DMS114 treated with DMSO at 0.1 percent for 48 hours (cell line): ENCODE data around the gene STAC.

ENCODE experiments used
- DNase-seq: peaks from one replicate; lab custom pipeline; 2025; ENCODE audit not compliant: unreplicated experiment; lab: John Stamatoyannopoulos, UW

Gene STAC, protein sequence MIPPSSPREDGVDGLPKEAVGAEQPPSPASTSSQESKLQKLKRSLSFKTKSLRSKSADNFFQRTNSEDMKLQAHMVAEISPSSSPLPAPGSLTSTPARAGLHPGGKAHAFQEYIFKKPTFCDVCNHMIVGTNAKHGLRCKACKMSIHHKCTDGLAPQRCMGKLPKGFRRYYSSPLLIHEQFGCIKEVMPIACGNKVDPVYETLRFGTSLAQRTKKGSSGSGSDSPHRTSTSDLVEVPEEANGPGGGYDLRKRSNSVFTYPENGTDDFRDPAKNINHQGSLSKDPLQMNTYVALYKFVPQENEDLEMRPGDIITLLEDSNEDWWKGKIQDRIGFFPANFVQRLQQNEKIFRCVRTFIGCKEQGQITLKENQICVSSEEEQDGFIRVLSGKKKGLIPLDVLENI

DNA sequence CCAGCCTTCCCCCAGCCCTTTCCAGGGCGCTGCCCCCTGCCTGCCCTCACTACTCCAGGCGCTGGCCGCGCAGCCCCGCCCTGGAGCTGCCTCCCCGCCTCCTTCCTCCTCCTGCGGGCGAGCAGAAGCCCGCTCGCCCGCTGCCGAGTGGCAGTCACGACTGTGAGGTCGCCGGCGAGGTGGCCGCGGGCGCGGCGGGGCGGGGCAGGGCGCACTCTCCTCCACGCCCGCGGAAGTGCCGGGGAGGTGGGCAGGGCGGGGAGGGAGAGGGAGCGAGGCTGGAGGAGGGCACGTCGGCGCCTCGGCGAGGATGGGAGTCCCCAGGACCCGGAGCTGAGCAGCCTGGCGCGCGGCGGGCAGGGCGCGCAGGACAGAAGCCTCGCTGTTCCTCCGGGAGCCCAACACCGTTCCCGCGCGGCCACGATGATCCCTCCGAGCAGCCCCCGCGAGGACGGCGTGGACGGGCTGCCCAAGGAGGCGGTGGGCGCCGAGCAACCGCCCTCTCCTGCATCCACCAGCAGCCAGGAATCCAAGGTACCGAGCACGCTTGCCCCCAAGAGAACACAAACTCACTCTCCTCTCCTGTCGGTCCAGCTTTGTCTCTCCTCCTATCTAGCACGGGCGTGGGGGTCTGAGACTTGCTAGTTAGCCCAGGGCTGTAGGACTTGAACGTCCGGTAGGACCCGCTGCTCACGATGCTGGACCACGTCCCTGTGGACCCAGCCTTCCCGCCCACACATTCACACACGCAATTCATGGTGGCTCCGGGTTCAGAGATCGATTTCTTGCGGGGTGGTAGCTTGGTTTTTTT lies at the start of gene STAC:
STAC (plus strand) TSS at position 284 of the 811 bp plus-strand sequence; CDS start at position 424, 140 bp downstream.
- no peak for DNase-seq

GRCh38 chr3:36332139-36332538 lies 48.2 kb upstream of the STAC start:
- DNase-seq = no peak

GRCh38 chr3:36362216-36362615 lies 18.1 kb upstream of the STAC start:
- no peak for DNase-seq

GRCh38 chr3:36362973-36363372 lies 17.3 kb upstream of the STAC start:
- no peak for DNase-seq

DNA sequence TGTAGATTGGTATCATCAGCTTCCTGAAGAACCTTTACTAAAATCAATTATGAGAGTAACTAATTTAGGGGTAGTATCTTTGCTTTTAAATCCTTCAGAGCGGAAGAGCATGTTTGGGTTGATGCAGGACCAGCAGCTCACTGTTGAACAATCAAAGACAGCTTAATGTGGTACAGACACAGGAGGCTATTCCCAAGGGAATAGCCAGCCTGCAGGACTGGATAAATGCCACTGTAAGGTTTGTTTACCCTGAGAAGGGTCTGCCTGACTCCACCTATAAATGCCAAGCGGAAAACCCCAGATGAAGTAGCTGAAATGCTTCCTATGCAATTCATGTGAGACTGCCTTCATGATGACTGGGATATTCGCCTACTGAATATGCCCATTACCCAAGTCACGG lies 16.0 kb upstream of the STAC start:
- no peak for DNase-seq

GRCh38 chr3:36365829-36366228 lies 14.5 kb upstream of the STAC start:
- no peak for DNase-seq

- DNase-seq = no peak
Observed at GRCh38 chr3:36366308-36366707, 14.0 kb upstream of the STAC start.

DNA sequence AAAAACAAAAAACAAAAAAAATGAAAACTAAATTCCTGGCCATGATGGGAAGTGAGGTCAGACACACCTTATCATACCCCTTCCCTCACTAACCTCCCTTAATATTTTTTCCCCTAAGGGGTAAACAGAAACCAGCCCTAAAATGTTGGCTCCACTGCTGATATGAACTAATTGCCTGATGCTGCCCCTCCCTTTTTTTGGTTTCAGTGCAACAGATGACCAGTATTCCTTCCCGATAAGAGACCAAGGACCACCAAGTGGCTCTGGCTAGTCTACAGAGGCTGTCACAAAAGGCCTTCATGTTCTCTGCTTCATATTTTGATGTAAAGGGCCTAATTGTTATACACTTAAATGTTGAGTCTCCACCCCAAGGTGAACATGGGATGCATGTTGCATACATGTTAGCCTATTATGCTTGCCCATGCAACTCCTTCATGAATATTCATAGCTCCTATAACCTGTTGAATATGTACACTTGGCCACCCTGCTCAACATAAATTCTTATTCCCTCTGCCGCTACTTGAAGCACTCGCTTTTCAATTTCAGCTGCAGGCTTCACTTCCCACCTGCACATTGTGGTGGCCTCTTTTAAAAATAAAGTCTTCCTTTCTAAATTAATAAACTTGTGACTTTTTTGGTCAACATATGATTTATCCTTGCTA lies 12.3 kb upstream of the STAC start:
- DNase-seq = no peak

DNA sequence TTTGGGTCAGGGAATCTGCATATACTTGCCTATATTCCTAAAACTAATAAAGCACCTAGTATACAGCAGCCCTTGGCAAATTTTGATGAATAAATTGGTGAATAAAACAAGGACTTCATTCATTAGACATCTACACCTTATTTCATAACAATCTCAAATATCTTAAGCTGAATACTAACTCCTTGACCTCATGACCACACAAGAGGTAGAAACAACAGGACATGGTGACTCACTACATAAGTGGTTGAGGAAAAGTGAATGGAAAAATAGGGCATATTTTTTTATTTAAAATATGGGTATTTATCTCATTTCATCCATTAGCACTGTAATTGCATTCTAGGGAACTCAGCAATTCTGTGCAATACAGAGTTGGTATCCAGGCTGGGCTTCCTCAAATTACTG lies 7.8 kb upstream of the STAC start:
- DNase-seq = no peak

DNA sequence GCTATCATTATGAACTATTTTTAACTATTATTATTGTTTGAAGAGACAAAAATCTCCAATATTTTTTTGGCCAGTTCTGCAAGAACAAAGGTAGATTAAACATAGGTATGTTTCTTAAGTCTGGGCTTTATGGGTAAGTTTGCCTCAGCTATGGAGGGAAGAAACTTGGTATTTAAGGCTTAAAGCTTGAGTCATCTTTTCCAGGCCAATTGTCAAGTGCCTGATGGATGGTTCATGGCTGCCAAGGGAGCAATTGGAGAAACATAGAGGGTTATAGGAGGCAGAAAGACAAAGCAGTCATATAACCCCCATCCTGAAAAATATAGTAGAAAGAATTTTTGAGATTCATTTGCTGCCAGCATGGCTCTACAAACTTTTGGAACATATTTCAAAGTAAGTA lies 7.2 kb upstream of the STAC start:
- DNase-seq = no peak

- no peak for DNase-seq
Observed at GRCh38 chr3:36373666-36374065, 6.6 kb upstream of the STAC start.

DNA sequence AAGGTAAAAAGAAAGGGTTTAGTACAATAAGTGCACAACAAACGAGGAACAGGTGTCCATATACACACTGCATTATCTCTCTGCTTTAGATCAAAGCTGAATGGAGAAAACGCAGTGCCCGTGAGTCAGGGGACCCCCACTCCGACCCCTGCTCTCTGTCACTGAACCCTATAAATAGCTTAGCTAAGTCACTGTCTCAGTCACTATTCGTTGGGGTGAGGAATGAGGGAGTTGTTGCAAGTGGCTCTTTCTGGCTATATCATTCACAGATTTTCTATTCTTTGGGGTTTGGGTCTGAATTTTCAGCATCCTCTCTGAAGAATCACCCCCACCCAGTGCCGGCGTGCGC lies 458 bp upstream of the STAC start:
- no peak for DNase-seq

GRCh38 chr3:36381311-36381956 lies 1.1 kb downstream of the STAC start:
- DNase-seq = no peak

GRCh38 chr3:36393563-36393962 lies 13.3 kb downstream of the STAC start:
- DNase-seq = no peak

DNA sequence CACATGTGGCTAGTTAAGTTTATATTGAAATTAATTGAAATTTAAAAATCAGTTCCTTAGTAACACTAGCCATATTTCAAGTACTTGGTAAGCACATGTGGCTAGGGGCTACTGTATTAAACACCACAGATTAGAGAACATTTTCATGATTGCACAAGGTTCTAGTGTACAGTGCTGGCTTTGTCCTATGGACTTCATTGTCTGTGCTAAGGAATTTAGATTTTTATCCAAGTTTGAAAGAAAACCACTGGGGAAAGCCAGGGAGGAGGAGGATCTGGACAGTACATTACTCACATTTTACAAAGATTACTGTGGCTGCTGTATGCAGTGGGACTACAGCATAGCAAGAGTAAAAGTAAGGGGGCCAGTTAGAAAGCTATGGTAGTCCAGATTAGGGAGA lies 13.9 kb downstream of the STAC start:
- DNase-seq = no peak

DNA sequence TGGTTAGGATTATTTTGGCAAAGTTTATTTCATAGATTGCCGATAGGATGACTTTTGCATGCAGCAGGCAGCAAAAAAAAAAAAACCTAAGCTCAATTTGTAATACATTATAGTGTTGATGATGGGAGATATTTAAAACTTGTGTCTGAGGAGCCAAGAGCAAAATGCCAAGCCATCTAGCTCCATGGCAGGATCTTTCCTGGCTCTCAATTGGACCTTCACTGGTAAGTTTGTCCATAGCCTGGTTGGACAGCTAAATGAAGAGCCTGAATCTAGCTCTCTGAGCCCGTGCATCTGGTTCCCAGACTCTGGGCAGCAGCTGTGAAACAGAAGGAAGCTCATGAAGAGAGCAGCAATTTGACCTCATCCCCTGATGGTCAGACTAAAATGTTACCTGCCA lies 17.5 kb downstream of the STAC start:
- DNase-seq = no peak

DNA sequence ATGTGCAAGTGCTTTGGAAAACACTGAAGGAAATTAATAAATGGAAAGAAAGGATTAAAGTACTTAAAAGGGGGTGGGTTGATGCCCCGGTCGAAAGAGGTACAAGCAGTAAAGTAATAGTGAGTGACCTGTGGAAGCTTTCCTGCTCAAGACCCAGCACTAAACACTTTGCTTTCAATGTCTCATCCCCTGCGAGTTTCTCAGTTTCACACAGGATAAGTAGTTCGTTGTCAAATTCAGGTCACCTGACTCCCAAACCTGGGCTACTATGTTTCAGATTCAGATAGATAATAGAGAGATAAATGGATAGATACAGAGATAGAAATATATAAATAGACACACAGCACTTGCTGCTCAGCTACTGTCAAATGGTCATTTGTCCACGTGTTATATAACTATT lies 19.6 kb downstream of the STAC start:
- no peak for DNase-seq

GRCh38 chr3:36401056-36401455 lies 20.8 kb downstream of the STAC start:
- no peak for DNase-seq

DNA sequence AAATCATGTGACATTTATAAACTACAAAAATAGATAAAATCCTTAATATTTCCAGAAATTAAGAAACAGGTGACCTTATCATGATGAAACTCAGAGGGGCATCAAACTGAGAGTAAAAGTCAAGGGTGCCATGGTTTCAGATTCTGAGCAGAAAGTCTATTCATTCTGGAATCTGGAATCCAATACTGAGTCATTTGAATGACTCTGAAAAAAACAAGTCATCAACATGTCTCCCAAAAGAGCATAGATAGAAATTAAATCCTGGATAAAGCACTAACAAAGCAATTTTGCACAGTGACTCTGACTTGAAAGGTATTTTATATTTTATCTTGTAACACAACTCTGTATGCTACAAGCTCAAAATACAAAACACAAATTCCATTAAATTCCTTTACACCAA lies 23.4 kb downstream of the STAC start:
- DNase-seq = no peak

- no peak for DNase-seq
Observed at GRCh38 chr3:36405190-36405589, 24.9 kb downstream of the STAC start.

GRCh38 chr3:36408146-36408545 lies 27.8 kb downstream of the STAC start:
- no peak for DNase-seq
